Erythroblast (primary cell): Measurements from ENCODE around the gene CLEC1B.

ENCODE experiments used
- GATA1 ChIP-seq: IDR thresholded peaks from 2 replicates; pipeline ENCODE4 v1.6.1; 2011; ENCODE audit warnings: low read depth, mild to moderate bottlenecking, control low read depth, low read length, moderate library complexity
- POLR2A ChIP-seq: IDR thresholded peaks from 2 replicates; pipeline ENCODE4 v1.6.1; 2011; ENCODE audit warnings: mild to moderate bottlenecking, low read length

DNA sequence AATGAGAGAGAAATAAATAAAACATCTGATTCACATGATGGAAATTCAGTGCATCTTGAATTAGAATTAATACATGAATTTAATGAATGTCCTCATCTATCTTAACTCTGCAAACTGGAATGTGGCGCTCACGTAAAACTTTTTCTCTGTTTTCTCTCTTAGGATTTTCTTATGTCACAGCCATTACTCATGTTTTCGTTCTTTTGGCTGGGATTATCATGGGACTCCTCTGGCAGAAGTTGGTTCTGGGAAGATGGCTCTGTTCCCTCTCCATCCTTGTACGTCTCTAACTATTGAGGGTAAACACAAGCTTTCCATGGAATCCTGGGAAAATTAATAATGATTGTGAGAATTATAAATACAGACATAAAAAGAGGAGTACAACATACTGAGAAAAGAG lies 16.5 kb upstream of the CLEC1B start:
- TF ChIP-seq POLR2A (no peak), GATA1 (no peak)
